K562 (cell line): ENCODE results near the gene CPEB1. TPM values are rescaled to one million over a fixed set of nuclear protein-coding genes. Genes with fewer than 3 reads are reported as not detected.

Source experiments
- E2F3 ChIP-seq: fragments of 250-450 bp; sonication (Bioruptor Pico); IDR thresholded peaks from 2 replicates; pipeline ENCODE4 v1.4.0; 2020; ENCODE audit warnings: mild to moderate bottlenecking
- FIP1L1 ChIP-seq: fragments of 200-400 bp; formaldehyde crosslinking; IDR thresholded peaks from 2 replicates; pipeline ENCODE4 v1.6.1; 2018; ENCODE audit warnings: mild to moderate bottlenecking, low read depth, low read length; ENCODE audit not compliant: poor library complexity, severe bottlenecking
- MAFF ChIP-seq: IDR thresholded peaks from 2 replicates; pipeline ENCODE4 v1.6.1; 2012; ENCODE audit warnings: low read length, improper control_type of control experiment
- MIER1 ChIP-seq: fragments of 450-650 bp; IDR thresholded peaks from 2 replicates; pipeline ENCODE4 v1.6.1; 2016; ENCODE audit warnings: antibody characterized with exemption, mild to moderate bottlenecking, low read depth
- POLR3G ChIP-seq: IDR thresholded peaks from 2 replicates; pipeline ENCODE4 v1.6.1; 2011; ENCODE audit not compliant: insufficient read length, insufficient replicate concordance; ENCODE audit errors: extremely low read depth
- RCOR1 ChIP-seq, 2 experiments: IDR thresholded peaks; 2 replicates each; pipeline ENCODE4 v1.6.1; 2012; ENCODE audit warnings: low read depth in 2 of 2, low read length in 2 of 2, borderline replicate concordance in 1 of 2, improper control_type of control experiment in 1 of 2
- RFX5 ChIP-seq: IDR thresholded peaks from 2 replicates; pipeline ENCODE4 v1.6.1; 2011; ENCODE audit warnings: low read depth, mild to moderate bottlenecking, improper control_type of control experiment, low read length
- XRCC4 ChIP-seq: IDR thresholded peaks from one replicate; pipeline ENCODE4 v1.6.1; 2011; ENCODE audit not compliant: insufficient read depth, insufficient read length; ENCODE audit errors: extremely low read depth
- polyA plus RNA-seq, 8 experiments: library from polyadenylated mRNA; depleted of rRNA in 4 of 8; stranded (reverse) in 5 of 8; unstranded in 3 of 8; fragments of >200 nt; fragmentation: Nextera tagmentation in 2 of 8; fragmentation: Illumina TruSeq in 1 of 8; extraction: Ambion mirVana in 2 of 8; extraction: Trizol in 1 of 8; gene quantifications; 2 replicates each; pipeline versions ENCODE4 v1.2.1 to v1.2.3, GENCODE V29; 2011 to 2014; ENCODE audit warnings: inconsistent platforms in 1 of 8, missing spikeins in 1 of 8
- total RNA-seq, 7 experiments: library from RNA; depleted of rRNA in 6 of 7; stranded (reverse); fragments of >200 nt in 6 of 7; fragmentation: Illumina TruSeq in 2 of 7; extraction: Trizol in 2 of 7; gene quantifications; 2 replicates each; pipeline versions ENCODE4 v1.2.1 to v1.2.3, GENCODE V29; 2011 to 2021; ENCODE audit warnings: low replicate concordance in 1 of 7
- TF ChIP-seq, protein P1 (sequence below): fragments of 450-650 bp; IDR thresholded peaks from 2 replicates; pipeline ENCODE4 v1.6.1; 2016; ENCODE audit warnings: mild to moderate bottlenecking, moderate library complexity
- TF ChIP-seq, protein P2 (sequence below): fragments of 250-450 bp; sonication (Bioruptor Pico); IDR thresholded peaks from 2 replicates; pipeline ENCODE4 v1.4.0; 2020; ENCODE audit warnings: borderline replicate concordance
- TF ChIP-seq, protein P3 (sequence below): fragments of 450-650 bp; IDR thresholded peaks from 2 replicates; pipeline ENCODE4 v1.6.1; 2016

CPEB1 gene
- total and polyA plus RNA-seq, 9 of the 15 experiments (the other 6 are each of a cell fraction or from before 2014, with no cell fraction given): 2.2 to 13.4 (median 9.7) TPM

DNA sequence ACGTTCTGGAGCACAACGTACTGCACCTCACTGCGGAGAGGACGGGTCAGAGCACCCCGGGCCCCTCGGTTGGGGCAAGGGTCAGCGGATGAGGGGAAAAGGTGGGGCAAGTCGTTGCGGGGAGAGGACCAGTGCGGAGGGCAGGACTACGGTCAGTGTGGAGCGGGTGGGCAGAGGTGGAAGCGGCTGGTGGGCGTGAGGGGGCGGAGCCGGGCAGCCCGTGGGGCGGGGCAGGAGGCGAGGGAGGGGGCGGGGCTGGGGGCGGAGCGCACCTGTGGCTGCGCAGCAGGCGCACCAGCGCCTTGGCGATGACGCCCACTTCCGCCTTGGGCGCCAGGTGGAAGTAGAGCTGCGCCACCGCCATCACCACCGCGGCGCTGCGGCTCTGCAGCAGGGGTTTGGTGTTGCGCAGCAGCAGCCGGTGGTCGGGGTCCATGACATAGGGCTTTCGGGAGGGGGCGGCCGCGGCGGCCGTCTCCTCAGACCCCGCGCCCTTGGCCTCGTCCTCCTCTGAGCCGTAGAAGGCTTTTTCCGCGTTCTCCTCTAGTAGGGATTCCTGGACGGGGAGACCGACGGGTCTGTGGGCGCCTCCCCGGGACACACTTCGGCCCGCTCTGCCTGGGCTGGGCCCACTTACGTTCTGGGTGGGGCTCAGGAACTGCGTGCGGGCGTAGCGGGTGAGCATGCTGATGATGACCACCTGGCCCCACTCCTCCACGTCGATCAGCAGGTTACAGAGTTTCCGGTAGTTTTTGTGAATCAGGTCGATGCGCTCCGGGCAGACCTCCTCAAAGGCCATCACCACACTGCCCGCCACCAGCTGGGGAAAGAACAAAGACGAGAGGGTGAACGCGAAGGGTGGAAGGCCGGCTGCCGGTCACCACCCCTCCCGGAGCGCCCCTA lies 33.3 kb upstream of the CPEB1 start (continued):
- TF ChIP-seq, protein P1, sequence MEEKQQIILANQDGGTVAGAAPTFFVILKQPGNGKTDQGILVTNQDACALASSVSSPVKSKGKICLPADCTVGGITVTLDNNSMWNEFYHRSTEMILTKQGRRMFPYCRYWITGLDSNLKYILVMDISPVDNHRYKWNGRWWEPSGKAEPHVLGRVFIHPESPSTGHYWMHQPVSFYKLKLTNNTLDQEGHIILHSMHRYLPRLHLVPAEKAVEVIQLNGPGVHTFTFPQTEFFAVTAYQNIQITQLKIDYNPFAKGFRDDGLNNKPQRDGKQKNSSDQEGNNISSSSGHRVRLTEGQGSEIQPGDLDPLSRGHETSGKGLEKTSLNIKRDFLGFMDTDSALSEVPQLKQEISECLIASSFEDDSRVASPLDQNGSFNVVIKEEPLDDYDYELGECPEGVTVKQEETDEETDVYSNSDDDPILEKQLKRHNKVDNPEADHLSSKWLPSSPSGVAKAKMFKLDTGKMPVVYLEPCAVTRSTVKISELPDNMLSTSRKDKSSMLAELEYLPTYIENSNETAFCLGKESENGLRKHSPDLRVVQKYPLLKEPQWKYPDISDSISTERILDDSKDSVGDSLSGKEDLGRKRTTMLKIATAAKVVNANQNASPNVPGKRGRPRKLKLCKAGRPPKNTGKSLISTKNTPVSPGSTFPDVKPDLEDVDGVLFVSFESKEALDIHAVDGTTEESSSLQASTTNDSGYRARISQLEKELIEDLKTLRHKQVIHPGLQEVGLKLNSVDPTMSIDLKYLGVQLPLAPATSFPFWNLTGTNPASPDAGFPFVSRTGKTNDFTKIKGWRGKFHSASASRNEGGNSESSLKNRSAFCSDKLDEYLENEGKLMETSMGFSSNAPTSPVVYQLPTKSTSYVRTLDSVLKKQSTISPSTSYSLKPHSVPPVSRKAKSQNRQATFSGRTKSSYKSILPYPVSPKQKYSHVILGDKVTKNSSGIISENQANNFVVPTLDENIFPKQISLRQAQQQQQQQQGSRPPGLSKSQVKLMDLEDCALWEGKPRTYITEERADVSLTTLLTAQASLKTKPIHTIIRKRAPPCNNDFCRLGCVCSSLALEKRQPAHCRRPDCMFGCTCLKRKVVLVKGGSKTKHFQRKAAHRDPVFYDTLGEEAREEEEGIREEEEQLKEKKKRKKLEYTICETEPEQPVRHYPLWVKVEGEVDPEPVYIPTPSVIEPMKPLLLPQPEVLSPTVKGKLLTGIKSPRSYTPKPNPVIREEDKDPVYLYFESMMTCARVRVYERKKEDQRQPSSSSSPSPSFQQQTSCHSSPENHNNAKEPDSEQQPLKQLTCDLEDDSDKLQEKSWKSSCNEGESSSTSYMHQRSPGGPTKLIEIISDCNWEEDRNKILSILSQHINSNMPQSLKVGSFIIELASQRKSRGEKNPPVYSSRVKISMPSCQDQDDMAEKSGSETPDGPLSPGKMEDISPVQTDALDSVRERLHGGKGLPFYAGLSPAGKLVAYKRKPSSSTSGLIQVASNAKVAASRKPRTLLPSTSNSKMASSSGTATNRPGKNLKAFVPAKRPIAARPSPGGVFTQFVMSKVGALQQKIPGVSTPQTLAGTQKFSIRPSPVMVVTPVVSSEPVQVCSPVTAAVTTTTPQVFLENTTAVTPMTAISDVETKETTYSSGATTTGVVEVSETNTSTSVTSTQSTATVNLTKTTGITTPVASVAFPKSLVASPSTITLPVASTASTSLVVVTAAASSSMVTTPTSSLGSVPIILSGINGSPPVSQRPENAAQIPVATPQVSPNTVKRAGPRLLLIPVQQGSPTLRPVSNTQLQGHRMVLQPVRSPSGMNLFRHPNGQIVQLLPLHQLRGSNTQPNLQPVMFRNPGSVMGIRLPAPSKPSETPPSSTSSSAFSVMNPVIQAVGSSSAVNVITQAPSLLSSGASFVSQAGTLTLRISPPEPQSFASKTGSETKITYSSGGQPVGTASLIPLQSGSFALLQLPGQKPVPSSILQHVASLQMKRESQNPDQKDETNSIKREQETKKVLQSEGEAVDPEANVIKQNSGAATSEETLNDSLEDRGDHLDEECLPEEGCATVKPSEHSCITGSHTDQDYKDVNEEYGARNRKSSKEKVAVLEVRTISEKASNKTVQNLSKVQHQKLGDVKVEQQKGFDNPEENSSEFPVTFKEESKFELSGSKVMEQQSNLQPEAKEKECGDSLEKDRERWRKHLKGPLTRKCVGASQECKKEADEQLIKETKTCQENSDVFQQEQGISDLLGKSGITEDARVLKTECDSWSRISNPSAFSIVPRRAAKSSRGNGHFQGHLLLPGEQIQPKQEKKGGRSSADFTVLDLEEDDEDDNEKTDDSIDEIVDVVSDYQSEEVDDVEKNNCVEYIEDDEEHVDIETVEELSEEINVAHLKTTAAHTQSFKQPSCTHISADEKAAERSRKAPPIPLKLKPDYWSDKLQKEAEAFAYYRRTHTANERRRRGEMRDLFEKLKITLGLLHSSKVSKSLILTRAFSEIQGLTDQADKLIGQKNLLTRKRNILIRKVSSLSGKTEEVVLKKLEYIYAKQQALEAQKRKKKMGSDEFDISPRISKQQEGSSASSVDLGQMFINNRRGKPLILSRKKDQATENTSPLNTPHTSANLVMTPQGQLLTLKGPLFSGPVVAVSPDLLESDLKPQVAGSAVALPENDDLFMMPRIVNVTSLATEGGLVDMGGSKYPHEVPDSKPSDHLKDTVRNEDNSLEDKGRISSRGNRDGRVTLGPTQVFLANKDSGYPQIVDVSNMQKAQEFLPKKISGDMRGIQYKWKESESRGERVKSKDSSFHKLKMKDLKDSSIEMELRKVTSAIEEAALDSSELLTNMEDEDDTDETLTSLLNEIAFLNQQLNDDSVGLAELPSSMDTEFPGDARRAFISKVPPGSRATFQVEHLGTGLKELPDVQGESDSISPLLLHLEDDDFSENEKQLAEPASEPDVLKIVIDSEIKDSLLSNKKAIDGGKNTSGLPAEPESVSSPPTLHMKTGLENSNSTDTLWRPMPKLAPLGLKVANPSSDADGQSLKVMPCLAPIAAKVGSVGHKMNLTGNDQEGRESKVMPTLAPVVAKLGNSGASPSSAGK: peak; percentile 79
- no peak for TF ChIP-seq RFX5
- TF ChIP-seq RCOR1 (IDR thresholded peaks at IDR 0.05; ENCODE audit: borderline replicate concordance in 1 of 2, low read depth in 2 of 2, low read length in 2 of 2): peak in 1 of 2 experiments; percentile 24; a peak in 1 of 4 replicates
- TF ChIP-seq MIER1: no peak
- no peak for TF ChIP-seq MAFF
- TF ChIP-seq POLR3G: no peak
- TF ChIP-seq, protein P2, sequence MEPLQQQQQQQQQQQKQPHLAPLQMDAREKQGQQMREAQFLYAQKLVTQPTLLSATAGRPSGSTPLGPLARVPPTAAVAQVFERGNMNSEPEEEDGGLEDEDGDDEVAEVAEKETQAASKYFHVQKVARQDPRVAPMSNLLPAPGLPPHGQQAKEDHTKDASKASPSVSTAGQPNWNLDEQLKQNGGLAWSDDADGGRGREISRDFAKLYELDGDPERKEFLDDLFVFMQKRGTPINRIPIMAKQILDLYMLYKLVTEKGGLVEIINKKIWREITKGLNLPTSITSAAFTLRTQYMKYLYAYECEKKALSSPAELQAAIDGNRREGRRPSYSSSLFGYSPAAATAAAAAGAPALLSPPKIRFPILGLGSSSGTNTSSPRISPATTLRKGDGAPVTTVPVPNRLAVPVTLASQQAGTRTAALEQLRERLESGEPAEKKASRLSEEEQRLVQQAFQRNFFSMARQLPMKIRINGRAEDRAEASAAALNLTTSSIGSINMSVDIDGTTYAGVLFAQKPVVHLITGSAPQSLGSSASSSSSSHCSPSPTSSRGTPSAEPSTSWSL (CRISPR knock-in tag): no peak
- no peak for TF ChIP-seq E2F3 (CRISPR knock-in tag)
- TF ChIP-seq FIP1L1: peak; percentile 26
- TF ChIP-seq XRCC4: no peak
- TF ChIP-seq, protein P3, sequence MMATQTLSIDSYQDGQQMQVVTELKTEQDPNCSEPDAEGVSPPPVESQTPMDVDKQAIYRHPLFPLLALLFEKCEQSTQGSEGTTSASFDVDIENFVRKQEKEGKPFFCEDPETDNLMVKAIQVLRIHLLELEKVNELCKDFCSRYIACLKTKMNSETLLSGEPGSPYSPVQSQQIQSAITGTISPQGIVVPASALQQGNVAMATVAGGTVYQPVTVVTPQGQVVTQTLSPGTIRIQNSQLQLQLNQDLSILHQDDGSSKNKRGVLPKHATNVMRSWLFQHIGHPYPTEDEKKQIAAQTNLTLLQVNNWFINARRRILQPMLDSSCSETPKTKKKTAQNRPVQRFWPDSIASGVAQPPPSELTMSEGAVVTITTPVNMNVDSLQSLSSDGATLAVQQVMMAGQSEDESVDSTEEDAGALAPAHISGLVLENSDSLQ: peak; percentile 91
